Measurements from ENCODE around the gene KANSL1L.
A peak's percentile ranks its signal among the peaks of the same experiment; 100 is the strongest.
"Not testable (repeated sequence)": the region's sequence is repeated elsewhere in the genome, so short reads cannot be mapped to it uniquely, and the experiment has no call there.

The KANSL1L gene

DNA sequence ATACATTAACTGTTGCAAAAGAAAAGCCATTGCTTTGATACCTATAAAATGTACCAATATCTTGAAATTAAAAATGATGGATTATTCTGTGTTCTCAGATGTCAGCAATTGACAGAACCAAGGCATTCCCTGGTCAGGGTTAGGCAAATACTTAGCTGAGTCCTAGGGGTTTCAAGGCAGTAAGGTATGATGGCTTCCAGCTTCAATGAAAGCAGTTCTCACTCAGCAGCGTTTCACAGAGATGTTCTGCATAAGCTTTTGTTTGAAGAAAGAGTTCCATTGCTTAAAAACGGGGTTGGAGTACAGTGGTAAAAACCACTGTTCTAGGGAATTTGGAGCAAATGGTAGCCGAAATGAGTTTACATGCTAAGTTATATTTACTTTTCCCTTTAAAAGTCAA lies 17.0 kb upstream of the KANSL1L start:
- Mint-ChIP-seq H3K4me3 (no peak overlapping the region), H3K9me3 (ENCODE audit: low read depth) (peaks cover 20% of the 10 kb centered on the region)

GRCh38 chr2:210183936-210184335 lies 12.7 kb upstream of the KANSL1L start:
- H3K9me3 Mint-ChIP-seq (ENCODE audit: low read depth): peaks cover 20% of the 10 kb centered on the region
- H3K27ac Mint-ChIP-seq, H3K27me3 Mint-ChIP-seq, H3K4me3 Mint-ChIP-seq: not testable (repeated sequence)
- H3K36me3 Mint-ChIP-seq: peaks cover 22% of the 10 kb centered on the region
- H3K4me1 Mint-ChIP-seq (ENCODE audit: low read depth): peaks cover 27% of the 10 kb centered on the region

More for the DNA sequence above, 17.0 kb upstream of the KANSL1L start:
- H3K36me3 Mint-ChIP-seq: peaks cover 19% of the 10 kb centered on the region
- H3K4me1 Mint-ChIP-seq (ENCODE audit: low read depth): peaks cover 2% of the 10 kb centered on the region
- H3K27ac Mint-ChIP-seq: no peak overlapping the region
- H3K27me3 Mint-ChIP-seq: no peaks in the 10 kb centered on the region

DNA sequence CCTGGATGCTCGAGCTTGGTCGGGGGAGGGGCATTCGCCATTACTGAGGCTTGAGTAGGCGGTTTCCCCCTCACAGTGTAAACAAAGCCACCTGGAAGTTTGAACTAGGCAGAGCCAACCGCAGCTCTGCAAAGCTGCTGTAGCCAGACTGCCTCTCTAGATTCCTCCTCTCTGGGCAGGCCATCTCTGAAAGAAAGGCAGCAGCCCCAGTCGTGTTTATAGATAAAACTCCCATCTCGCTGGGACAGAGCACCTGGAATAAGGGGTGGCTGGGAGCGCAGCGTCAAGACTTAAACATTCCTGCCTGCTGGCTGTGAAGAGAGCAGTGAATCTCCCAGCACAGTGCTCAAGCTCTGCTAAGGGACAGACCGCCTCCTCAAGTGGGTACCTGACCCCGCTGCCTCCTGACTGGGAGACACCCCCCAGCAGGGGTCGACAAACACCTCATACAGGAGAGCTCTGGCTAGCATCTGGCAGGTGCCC lies 10.4 kb upstream of the KANSL1L start:
- H3K27me3 Mint-ChIP-seq: not testable (repeated sequence)
- Mint-ChIP-seq H3K27ac (peak overlapping the region; percentile 50), H3K9me3 (ENCODE audit: low read depth) (peaks cover 20% of the 10 kb centered on the region), H3K36me3 (peaks cover 22% of the 10 kb centered on the region), H3K4me1 (ENCODE audit: low read depth) (peaks cover 25% of the 10 kb centered on the region), H3K4me3 (peak overlapping the region; percentile 52)

- H3K9me3 Mint-ChIP-seq (ENCODE audit: low read depth): peaks cover 20% of the 10 kb centered on the region
- H3K4me3 Mint-ChIP-seq: peak overlapping the region; percentile 52
- H3K4me1 Mint-ChIP-seq (ENCODE audit: low read depth): peaks cover 25% of the 10 kb centered on the region
- peaks cover 22% of the 10 kb centered on the region for H3K36me3 Mint-ChIP-seq
- not testable (repeated sequence) for H3K27me3 Mint-ChIP-seq
- H3K27ac Mint-ChIP-seq: peak overlapping the region; percentile 50
Measured at GRCh38 chr2:210181033-210181605, 9.9 kb upstream of the KANSL1L start.

DNA sequence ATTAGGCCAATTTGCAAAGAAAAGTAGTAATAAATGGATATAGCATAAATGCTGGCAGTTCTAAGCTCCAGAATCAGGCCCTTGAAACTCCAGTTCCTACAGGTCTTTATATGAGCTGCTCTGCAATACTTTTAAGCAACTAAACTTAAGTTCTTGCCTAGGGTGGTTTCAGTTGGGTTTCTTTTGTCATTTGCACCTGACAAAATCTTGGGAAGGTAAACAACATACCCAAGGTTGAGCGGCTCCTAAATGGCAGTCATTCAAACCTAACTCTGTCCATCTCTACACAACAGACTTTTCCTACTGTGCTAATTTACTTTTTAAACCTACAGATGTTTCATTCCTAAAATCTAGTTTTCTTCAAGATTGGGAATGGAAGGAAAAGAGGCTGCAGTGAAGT lies 9.3 kb upstream of the KANSL1L start:
- Mint-ChIP-seq H3K36me3 (peaks cover 21% of the 10 kb centered on the region), H3K9me3 (ENCODE audit: low read depth) (peaks cover 16% of the 10 kb centered on the region), H3K27ac (no peak overlapping the region), H3K4me3 (no peak overlapping the region), H3K4me1 (ENCODE audit: low read depth) (peaks cover 25% of the 10 kb centered on the region), H3K27me3 (no peaks in the 10 kb centered on the region)

- H3K27me3 Mint-ChIP-seq: no peaks in the 10 kb centered on the region
- peaks cover 8% of the 10 kb centered on the region for H3K9me3 Mint-ChIP-seq (ENCODE audit: low read depth)
- H3K36me3 Mint-ChIP-seq: peaks cover 15% of the 10 kb centered on the region
- H3K4me3 Mint-ChIP-seq: no peak overlapping the region
- H3K27ac Mint-ChIP-seq: no peak overlapping the region
- H3K4me1 Mint-ChIP-seq (ENCODE audit: low read depth): peaks cover 25% of the 10 kb centered on the region
Measured at GRCh38 chr2:210179351-210179990, 8.3 kb upstream of the KANSL1L start.

GRCh38 chr2:210177769-210178168 lies 6.6 kb upstream of the KANSL1L start:
- H3K27me3 Mint-ChIP-seq: no peaks in the 10 kb centered on the region

GRCh38 chr2:210177115-210177514 lies 5.9 kb upstream of the KANSL1L start:
- H3K36me3 Mint-ChIP-seq; H3K9me3 Mint-ChIP-seq (ENCODE audit: low read depth); H3K27ac Mint-ChIP-seq; H3K27me3 Mint-ChIP-seq; H3K4me3 Mint-ChIP-seq: not testable (repeated sequence)
- H3K4me1 Mint-ChIP-seq (ENCODE audit: low read depth): peaks cover 25% of the 10 kb centered on the region

More at GRCh38 chr2:210177769-210178168, 6.6 kb upstream of the KANSL1L start:
- Mint-ChIP-seq H3K36me3 (peaks cover 1% of the 10 kb centered on the region), H3K4me3 (no peak overlapping the region), H3K4me1 (ENCODE audit: low read depth) (peaks cover 25% of the 10 kb centered on the region), H3K9me3 (ENCODE audit: low read depth) (no peaks in the 10 kb centered on the region), H3K27ac (no peak overlapping the region)

GRCh38 chr2:210174086-210174485 lies 2.9 kb upstream of the KANSL1L start:
- Mint-ChIP-seq H3K4me3 (no peak overlapping the region), H3K27me3 (no peaks in the 10 kb centered on the region), H3K36me3 (no peaks in the 10 kb centered on the region), H3K4me1 (ENCODE audit: low read depth) (peaks cover 21% of the 10 kb centered on the region), H3K27ac (no peak overlapping the region), H3K9me3 (ENCODE audit: low read depth) (no peaks in the 10 kb centered on the region)

- Mint-ChIP-seq H3K36me3 (no peaks in the 10 kb centered on the region), H3K4me3 (peak overlapping the region; percentile 88), H3K9me3 (ENCODE audit: low read depth) (no peaks in the 10 kb centered on the region), H3K27ac (peak overlapping the region; percentile 70), H3K4me1 (ENCODE audit: low read depth) (peaks cover 34% of the 10 kb centered on the region), H3K27me3 (no peaks in the 10 kb centered on the region)
Measured at GRCh38 chr2:210172219-210172575, 988 bp upstream of the KANSL1L start.

- Mint-ChIP-seq H3K27me3 (no peaks in the 10 kb centered on the region), H3K36me3 (no peaks in the 10 kb centered on the region), H3K9me3 (ENCODE audit: low read depth) (no peaks in the 10 kb centered on the region), H3K4me3 (peak overlapping the region; percentile 98), H3K27ac (peak overlapping the region; percentile 97), H3K4me1 (ENCODE audit: low read depth) (peaks cover 37% of the 10 kb centered on the region)
Measured at GRCh38 chr2:210170446-210171303, 534 bp downstream of the KANSL1L start.

GRCh38 chr2:210170196-210170445 lies 1.1 kb downstream of the KANSL1L start:
- Mint-ChIP-seq H3K36me3 (no peaks in the 10 kb centered on the region), H3K4me3 (peak overlapping the region; percentile 98), H3K4me1 (ENCODE audit: low read depth) (peaks cover 38% of the 10 kb centered on the region), H3K27me3 (no peaks in the 10 kb centered on the region), H3K27ac (peak overlapping the region; percentile 97), H3K9me3 (ENCODE audit: low read depth) (no peaks in the 10 kb centered on the region)

- no peaks in the 10 kb centered on the region for H3K36me3 Mint-ChIP-seq
- no peaks in the 10 kb centered on the region for H3K9me3 Mint-ChIP-seq (ENCODE audit: low read depth)
- H3K27ac Mint-ChIP-seq: peak overlapping the region; percentile 97
- H3K4me3 Mint-ChIP-seq: peak overlapping the region; percentile 98
- H3K27me3 Mint-ChIP-seq: no peaks in the 10 kb centered on the region
- H3K4me1 Mint-ChIP-seq (ENCODE audit: low read depth): peaks cover 38% of the 10 kb centered on the region
Measured at GRCh38 chr2:210169516-210170195, 1.6 kb downstream of the KANSL1L start.

DNA sequence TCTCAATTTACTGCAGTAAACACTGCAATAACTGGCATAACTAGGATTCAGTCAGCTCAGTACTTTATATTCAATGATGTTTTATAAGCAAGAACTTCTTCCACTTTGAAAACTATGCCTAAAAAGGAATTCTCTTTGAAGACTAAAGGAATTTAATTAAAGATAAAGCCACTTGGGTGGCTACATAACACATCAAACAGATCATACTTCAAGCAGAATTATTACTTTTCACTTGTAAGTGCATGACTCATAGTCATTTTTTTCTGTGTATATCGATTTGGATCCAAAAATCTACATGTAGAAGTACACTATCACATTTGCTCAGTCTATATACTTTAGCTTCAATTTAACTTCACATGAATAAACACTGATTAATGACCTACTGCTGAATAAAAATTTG lies 4.0 kb downstream of the KANSL1L start:
- no peaks in the 10 kb centered on the region for H3K27me3 Mint-ChIP-seq
- H3K27ac Mint-ChIP-seq: no peak overlapping the region
- H3K9me3 Mint-ChIP-seq (ENCODE audit: low read depth): no peaks in the 10 kb centered on the region
- no peak overlapping the region for H3K4me3 Mint-ChIP-seq
- peaks cover 3% of the 10 kb centered on the region for H3K36me3 Mint-ChIP-seq
- H3K4me1 Mint-ChIP-seq (ENCODE audit: low read depth): peaks cover 50% of the 10 kb centered on the region

Data from activated naive CD8-positive, alpha-beta T cell (primary cell).